GM15510 (cell line): ENCODE data around the gene PTPN23.
A peak's percentile ranks its signal among the peaks of the same experiment; 100 is the strongest.

Experiments used
- POLR2A ChIP-seq: IDR thresholded peaks from 3 replicates; pipeline ENCODE4 v1.6.1; 2011; ENCODE audit warnings: borderline replicate concordance; ENCODE audit not compliant: insufficient read length; ENCODE audit errors: extremely low read depth

PTPN23 gene

DNA sequence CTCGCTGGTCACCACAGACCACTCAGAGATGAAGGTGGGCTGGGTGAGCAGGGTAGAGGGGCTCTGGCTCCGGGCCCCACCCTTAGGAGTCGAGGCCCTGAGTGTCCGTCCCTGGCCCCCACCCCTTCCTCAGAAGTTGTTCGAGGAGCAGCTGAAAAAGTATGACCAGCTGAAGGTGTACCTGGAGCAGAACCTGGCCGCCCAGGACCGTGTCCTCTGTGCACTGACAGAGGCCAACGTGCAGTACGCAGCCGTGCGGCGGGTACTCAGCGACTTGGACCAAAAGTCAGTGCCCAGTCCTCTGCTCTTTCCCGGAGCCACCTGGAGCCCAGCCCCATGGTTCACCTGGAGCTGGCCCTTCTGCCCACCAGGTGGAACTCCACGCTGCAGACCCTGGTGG, 28.5 kb downstream of the PTPN23 start:
- TF ChIP-seq POLR2A, result no peak

DNA sequence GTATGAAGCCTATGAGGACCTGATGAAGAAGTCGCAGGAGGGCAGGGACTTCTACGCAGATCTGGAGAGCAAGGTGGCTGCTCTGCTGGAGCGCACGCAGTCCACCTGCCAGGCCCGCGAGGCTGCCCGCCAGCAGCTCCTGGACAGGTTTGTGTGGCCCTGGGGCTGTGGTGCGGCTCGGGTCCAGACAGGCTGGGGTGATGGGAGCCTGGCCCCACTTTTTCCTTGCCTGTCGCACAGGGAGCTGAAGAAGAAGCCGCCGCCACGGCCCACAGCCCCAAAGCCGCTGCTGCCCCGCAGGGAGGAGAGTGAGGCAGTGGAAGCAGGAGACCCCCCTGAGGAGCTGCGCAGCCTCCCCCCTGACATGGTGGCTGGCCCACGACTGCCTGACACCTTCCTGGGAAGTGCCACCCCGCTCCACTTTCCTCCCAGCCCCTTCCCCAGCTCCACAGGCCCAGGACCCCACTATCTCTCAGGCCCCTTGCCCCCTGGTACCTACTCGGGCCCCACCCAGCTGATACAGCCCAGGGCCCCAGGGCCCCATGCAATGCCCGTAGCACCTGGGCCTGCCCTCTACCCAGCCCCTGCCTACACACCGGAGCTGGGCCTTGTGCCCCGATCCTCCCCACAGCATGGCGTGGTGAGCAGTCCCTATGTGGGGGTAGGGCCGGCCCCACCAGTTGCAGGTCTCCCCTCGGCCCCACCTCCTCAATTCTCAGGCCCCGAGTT, 29.0 kb downstream of the PTPN23 start:
- TF ChIP-seq POLR2A, result no peak

DNA sequence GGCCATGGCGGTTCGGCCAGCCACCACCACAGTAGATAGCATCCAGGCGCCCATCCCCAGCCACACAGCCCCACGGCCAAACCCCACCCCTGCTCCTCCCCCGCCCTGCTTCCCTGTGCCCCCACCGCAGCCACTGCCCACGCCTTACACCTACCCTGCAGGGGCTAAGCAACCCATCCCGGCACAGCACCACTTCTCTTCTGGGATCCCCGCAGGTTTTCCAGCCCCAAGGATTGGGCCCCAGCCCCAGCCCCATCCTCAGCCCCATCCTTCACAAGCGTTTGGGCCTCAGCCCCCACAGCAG, 29.5 kb downstream of the PTPN23 start:
- TF ChIP-seq POLR2A, result no peak

DNA sequence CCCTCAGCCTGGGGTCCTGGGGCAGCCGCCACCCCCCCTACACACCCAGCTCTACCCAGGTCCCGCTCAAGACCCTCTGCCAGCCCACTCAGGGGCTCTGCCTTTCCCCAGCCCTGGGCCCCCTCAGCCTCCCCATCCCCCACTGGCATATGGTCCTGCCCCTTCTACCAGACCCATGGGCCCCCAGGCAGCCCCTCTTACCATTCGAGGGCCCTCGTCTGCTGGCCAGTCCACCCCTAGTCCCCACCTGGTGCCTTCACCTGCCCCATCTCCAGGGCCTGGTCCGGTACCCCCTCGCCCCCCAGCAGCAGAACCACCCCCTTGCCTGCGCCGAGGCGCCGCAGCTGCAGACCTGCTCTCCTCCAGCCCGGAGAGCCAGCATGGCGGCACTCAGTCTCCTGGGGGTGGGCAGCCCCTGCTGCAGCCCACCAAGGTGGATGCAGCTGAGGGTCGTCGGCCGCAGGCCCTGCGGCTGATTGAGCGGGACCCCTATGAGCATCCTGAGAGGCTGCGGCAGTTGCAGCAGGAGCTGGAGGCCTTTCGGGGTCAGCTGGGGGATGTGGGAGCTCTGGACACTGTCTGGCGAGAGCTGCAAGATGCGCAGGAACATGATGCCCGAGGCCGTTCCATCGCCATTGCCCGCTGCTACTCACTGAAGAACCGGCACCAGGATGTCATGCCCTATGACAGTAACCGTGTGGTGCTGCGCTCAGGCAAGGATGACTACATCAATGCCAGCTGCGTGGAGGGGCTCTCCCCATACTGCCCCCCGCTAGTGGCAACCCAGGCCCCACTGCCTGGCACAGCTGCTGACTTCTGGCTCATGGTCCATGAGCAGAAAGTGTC, 30.2 kb downstream of the PTPN23 start:
- TF ChIP-seq POLR2A, result no peak

DNA sequence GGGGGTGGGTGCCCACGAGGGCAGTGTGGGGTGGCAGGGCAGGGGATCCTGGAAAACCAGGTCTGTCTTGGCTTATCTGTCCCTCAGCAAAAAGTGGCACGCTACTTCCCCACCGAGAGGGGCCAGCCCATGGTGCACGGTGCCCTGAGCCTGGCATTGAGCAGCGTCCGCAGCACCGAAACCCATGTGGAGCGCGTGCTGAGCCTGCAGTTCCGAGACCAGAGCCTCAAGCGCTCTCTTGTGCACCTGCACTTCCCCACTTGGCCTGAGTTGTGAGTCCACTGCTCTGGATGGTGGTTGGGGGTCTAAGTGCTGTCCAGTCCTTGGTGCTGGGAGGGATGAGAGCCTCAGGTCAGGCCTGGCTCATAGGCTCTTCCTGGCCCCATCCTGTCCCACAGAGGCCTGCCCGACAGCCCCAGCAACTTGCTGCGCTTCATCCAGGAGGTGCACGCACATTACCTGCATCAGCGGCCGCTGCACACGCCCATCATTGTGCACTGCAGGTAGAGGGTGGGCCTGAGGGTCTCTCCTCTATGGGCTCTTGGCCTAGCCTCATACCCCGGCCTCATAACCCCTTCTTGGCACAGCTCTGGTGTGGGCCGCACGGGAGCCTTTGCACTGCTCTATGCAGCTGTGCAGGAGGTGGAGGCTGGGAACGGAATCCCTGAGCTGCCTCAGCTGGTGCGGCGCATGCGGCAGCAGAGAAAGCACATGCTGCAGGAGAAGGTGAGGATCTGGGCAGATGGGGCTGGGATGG, 31.1 kb downstream of the PTPN23 start:
- TF ChIP-seq POLR2A, result no peak

DNA sequence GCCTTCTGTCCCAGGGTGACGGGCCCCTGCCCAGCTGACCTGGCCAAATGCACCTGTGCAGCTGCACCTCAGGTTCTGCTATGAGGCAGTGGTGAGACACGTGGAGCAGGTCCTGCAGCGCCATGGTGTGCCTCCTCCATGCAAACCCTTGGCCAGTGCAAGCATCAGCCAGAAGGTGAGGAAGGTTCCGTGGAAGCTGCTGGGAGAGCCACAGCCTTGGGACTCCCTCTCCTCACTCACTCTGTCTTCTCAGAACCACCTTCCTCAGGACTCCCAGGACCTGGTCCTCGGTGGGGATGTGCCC, 31.6 kb downstream of the PTPN23 start:
- no peak for TF ChIP-seq POLR2A

DNA sequence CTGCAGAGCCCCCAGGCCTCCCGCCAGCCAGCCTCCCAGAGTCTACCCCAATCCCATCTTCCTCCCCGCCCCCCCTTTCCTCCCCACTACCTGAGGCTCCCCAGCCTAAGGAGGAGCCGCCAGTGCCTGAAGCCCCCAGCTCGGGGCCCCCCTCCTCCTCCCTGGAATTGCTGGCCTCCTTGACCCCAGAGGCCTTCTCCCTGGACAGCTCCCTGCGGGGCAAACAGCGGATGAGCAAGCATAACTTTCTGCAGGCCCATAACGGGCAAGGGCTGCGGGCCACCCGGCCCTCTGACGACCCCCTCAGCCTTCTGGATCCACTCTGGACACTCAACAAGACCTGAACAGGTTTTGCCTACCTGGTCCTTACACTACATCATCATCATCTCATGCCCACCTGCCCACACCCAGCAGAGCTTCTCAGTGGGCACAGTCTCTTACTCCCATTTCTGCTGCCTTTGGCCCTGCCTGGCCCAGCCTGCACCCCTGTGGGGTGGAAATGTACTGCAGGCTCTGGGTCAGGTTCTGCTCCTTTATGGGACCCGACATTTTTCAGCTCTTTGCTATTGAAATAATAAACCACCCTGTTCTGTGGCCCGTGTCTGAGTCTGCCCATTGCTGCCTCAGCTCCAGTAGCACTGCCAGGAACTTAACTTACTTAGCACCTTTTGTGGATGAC, 32.2 kb downstream of the PTPN23 start:
- no peak for TF ChIP-seq POLR2A

DNA sequence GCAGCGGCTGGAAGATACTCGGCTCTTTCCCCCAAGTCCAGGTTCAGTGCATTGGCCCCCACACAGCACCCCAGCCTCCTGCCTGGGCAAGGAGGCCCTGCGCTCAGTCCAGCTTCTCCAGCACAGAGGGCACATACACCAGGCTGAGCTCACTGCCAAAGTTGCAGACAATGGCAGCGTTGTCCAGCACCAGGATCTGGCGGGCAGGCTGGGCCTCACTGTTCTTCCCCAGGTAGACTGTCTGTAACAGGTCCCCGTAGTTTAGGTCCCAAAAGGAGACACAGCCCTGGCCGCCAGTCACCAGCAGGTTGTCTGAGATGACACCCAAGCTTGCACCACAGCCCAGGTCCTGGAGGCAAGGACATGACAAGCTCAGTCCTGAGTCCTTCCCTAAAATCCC, 32.9 kb downstream of the PTPN23 start:
- TF ChIP-seq POLR2A, result no peak

DNA sequence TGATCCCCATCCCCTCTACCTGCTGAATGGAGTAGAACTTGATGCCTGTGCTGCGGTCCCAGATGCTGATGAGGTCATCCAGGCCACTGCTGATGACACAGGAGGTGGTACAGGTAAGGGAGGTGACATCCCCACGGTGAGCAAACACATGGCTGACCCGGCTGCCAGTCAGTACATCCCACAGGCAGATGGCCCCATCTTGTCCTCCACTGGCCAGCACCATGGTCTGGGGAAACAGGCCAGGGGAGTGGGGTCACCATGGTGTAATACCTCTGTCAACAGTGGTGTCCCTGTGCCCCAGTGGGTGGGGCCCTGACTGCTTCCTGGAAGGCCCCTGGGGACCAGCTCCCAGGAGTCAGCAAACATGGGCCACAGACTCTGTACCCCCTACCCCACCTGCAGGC, 33.3 kb downstream of the PTPN23 start:
- no peak for TF ChIP-seq POLR2A

DNA sequence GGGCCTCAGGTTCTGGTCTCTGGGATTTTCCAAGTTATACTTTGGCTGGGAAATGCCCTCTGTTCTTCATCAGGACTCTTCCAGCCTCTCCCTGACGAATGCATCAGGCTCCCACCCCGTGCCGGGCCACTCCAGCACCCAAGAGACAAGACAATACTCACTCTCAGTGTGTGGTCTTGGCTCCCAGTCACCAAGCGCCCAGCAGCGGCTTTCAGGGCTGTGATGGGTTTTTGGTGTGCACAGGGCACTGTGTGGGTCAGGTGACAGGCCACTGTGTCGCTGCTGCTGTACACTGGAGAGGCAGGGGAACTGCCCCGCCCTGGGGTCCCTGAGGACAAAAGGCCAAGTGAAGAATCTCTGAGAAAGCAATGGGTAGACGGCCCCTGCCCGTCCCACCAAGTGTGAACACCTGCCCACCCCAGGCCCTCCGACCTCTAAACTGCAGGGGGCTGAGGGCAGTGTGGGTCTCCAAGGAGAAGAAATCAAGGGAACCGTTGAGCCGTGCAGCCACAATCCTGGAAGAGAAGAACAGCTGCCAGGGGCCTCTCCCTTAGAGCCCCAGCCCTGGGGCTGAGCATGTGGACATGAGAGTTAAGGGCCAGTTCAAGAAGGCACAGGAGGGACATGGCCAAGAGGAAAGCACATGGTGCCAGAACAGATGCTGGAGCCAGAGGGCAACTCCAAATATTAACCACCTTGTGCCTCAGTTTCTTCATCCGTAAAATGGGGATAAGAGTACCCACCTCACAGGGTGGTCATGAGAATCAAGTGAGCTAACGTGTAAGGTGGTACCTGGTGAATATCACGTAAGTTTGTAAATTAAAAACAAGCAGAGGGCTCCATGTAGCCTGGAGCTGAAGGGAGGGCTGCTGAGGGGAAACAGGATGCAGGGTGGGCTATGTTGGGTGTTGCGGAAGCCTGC, 34.1 kb downstream of the PTPN23 start:
- no peak for TF ChIP-seq POLR2A

DNA sequence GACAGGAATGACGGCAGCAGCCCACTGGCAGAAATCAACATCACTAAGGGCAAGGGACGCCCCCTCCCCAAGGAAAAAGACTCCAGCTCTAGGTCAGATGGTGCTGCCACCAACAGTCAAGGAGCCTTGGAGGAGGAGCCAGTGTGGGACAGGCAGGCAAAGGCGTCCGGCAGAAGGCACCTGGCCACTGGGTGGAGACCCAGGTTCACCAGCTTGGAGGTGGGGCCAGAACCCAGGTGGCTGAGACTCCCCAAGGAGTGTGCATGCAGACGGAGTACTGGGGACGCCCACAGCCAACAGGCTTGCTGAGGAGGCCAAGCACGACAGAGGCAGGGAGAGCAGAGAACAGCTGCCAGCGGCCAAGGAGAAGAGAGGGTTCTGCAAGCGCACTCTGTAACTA, 35.2 kb downstream of the PTPN23 start:
- TF ChIP-seq POLR2A, result no peak

DNA sequence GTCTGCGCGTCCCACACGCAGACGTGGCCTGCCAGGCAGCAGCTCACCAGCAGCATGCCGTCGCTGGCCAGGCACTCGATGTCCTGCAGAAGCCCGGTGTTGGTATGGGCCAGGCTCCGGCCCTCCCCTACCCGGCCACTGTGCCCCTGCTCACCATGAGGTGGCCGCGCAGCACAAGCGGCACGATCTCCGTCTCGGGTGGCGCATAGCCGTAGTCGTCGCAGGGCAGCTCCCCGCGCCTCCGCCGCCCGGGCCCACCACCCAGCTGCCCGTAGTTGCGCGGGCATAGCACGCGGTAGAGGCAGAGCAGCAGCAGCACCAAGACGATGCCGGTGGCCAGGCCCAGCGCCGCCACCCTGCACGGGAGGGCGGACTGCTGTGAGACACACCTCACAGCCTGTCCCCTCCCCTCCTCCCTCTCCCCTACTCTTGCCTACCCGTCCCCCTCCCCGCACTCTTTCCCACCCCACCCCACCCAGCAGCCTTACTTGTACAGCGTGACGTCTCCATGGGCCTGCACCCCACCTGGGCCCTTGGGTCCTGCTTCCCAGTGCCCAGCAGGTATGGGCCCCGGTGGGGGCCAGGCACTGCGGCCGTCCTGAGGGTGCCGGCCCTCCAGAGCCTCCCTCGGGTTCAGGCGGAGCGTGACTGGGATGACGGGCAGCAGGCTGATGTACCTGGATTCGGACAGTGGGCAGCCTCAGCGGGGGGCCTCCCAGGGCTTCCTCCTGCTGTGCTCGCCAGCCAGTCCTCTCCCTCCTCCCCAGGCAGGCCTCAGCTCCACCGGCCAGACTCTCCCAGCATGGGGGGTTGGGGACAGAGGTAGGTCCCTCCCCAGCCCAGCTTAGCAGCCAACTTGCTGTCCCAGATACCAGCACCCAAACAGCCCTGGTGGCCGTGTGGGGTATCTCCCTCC, 37.6 kb downstream of the PTPN23 start:
- TF ChIP-seq POLR2A, result peak; percentile 18

DNA sequence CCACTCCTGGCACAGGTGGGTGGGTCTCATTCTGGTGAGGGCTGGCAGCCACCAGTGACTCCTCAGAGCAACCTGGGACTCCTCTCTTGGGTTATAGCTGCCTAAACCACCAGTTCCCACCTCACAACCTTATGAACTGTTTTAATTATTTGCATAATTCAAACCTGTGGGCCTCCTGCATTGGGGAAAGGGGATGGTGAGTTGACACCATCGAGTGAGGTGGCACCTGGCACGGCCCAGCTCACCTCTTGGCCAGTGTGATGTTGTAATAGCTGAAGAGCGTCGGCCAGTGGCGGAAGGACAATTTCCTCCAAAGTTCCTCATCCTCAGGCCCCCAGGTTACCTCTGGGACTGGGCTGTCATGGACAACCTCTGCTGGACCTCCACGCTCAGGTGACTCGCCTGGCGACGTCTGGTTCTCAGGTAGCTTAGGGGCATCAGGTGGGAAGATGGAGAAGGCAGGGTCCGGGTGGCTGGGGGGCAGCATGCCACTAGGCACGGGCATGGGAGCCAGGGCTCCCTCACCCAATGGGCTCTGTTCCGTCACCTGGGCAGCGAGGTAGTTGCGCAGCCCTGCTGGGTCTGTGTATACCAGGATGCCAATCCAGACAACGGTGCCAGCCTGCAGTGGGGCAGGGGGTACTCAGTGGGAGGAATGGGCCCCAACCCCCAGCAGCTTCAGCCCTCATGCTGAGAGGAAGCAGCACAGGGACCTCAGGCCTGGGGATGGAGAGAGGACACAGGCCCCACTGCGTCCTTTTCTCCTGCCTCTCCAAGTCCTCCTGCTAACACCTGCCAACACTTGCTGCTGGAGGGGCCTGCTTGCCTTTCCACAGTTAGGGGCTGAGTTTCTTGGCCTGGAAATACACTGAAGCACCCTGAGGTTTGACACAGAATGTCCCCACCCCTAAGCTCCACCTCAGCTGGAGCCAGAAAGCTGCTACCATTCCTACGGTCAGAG, 38.5 kb downstream of the PTPN23 start:
- TF ChIP-seq POLR2A, result no peak

DNA sequence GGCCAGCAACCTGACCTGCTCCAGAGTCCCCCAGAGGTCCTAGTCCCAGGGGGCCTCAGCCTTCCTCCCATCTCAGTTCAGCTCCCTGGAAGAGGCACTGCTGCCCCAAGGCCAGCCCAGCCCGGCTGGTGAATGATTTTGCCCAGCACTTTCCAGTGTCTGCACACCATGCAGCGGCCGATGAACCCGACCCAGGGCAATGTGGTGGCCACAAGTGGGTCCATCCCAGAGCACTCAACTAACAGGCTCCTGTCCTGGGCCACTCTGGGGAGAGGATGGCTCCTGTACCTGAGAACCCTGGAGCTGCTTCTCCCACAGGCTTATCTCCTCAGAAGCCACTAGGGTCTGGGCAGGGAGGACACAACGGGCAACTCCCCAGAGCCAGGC, 39.2 kb downstream of the PTPN23 start:
- no peak for TF ChIP-seq POLR2A
